PFSK-1 (cell line): ENCODE data around the gene VTN.

Experiments used
- FOXP2 ChIP-seq: optimal IDR thresholded peaks from 2 replicates; pipeline ENCODE3; 2011; ENCODE audit warnings: borderline replicate concordance, control low read depth, inconsistent platforms; ENCODE audit not compliant: insufficient read depth; ENCODE audit errors: extremely low read length, extremely low read depth
- POLR2AphosphoS5 ChIP-seq: IDR thresholded peaks from 2 replicates; pipeline ENCODE4 v1.6.1; 2012; ENCODE audit warnings: low read depth, mild to moderate bottlenecking, control low read depth, low read length, moderate library complexity
- REST ChIP-seq, 2 experiments: IDR thresholded peaks; 2 replicates each; pipeline versions ENCODE4 v1.6.1 to v1.8.0; 2011 to 2012; ENCODE audit warnings: low read depth in 2 of 2, low read length in 2 of 2, control low read depth in 1 of 2, inconsistent platforms in 1 of 2, mild to moderate bottlenecking in 1 of 2, moderate library complexity in 1 of 2; ENCODE audit not compliant: insufficient read depth in 1 of 2
- SIN3A ChIP-seq: IDR thresholded peaks from 2 replicates; pipeline ENCODE4 v1.6.1; 2012; ENCODE audit warnings: mild to moderate bottlenecking, low read length, moderate library complexity, borderline replicate concordance; ENCODE audit not compliant: insufficient read depth
- TAF1 ChIP-seq: IDR thresholded peaks from 2 replicates; pipeline ENCODE4 v1.6.1; 2012; ENCODE audit warnings: low read length, control low read depth, borderline replicate concordance; ENCODE audit not compliant: insufficient read depth

Gene VTN

GRCh38 chr17:28402224-28402630 lies 32.1 kb upstream of the VTN start:
- no peak for TF ChIP-seq REST (IDR thresholded peaks at IDR 0.05; ENCODE audit: insufficient read depth in 1 of 2, low read depth in 2 of 2, low read length in 2 of 2)
- TF ChIP-seq TAF1: no peak
- TF ChIP-seq FOXP2: no peak

- TF ChIP-seq POLR2AphosphoS5 (no peak), SIN3A (no peak), TAF1 (no peak), REST (IDR thresholded peaks at IDR 0.05; ENCODE audit: insufficient read depth in 1 of 2, low read depth in 2 of 2, low read length in 2 of 2) (no peak), FOXP2 (no peak)
These were observed 29.7 kb upstream of the VTN start for GRCh38 chr17:28399808-28400207.

DNA sequence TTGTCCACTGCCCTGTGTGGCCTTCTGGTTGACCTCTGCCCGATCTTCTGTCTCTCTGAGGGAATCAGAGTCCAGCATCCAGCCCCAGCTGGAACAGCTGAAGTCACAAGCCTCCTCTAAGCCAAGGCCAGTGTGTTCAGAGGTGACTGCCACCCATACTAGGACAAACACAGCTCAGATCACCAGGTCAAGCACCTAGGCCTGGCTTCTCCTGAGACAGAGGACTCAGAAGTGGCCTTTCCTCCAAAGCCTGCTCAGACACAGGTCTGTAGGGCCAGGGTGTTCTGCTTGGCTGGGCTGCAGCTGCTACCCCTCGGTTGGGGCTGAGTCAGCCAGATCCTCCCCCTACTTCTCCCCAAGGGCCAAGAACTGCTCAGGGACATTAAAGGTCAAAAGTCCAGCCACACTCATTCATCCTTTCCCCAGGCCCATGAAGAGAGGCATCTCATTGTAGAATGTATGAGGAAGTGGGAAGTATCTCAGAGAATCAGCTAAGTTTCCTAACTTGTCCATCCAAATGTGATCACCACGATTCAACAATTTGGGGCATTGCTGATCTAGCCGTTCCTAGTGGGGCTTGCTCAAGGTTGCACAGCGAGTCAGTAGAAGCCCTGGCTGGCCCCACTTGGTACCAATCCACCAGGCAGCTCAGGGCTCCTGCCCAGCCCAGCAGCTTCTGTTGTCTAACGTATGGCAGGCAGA lies 28.3 kb upstream of the VTN start:
- no peak for TF ChIP-seq FOXP2
- no peak for TF ChIP-seq TAF1
- no peak for TF ChIP-seq SIN3A
- TF ChIP-seq POLR2AphosphoS5: no peak
- TF ChIP-seq REST (IDR thresholded peaks at IDR 0.05; ENCODE audit: insufficient read depth in 1 of 2, low read depth in 2 of 2, low read length in 2 of 2): no peak

- TF ChIP-seq TAF1 (no peak), SIN3A (no peak), REST (IDR thresholded peaks at IDR 0.05; ENCODE audit: insufficient read depth in 1 of 2, low read depth in 2 of 2, low read length in 2 of 2) (no peak), POLR2AphosphoS5 (no peak), FOXP2 (no peak)
These were observed 27.7 kb upstream of the VTN start for GRCh38 chr17:28397687-28398279.
